Lower lobe of right lung (tissue), 2 donors: ENCODE results near the gene BEST1. TPM values are rescaled to one million over a fixed set of nuclear protein-coding genes. Genes with fewer than 3 reads are reported as not detected.
"Not testable (repeated sequence)": the region's sequence is repeated elsewhere in the genome, so short reads cannot be mapped to it uniquely, and the experiment has no call there.

Source experiments
- ATAC-seq, 2 donors: fragments of 200-7000 bp; cut with Tn5 transposase; one replicate each; pipeline ENCODE4 v1.9.1; 2020 to 2022; ENCODE audit warnings: mild to moderate bottlenecking in 2 of 2, moderate library complexity in 2 of 2
- DNase-seq: peaks from one replicate; pipeline ENCODE4 v3.0.0-alpha.2; 2020
- H3K27ac ChIP-seq: fragments of 200-600 bp; one replicate; pipeline ENCODE4 v1.8.0; 2022
- H3K27me3 ChIP-seq: fragments of 200-600 bp; one replicate; pipeline ENCODE4 v1.8.0; 2022; ENCODE audit warnings: low read depth
- H3K36me3 ChIP-seq: fragments of 200-600 bp; one replicate; pipeline ENCODE4 v1.8.0; 2022; ENCODE audit warnings: mild to moderate bottlenecking
- H3K4me1 ChIP-seq: fragments of 200-600 bp; one replicate; pipeline ENCODE4 v1.8.0; 2022
- H3K4me3 ChIP-seq: fragments of 200-600 bp; one replicate; pipeline ENCODE4 v1.8.0; 2022; ENCODE audit warnings: mild to moderate bottlenecking
- H3K9me3 ChIP-seq: fragments of 200-600 bp; one replicate; pipeline ENCODE4 v1.8.0; 2022
- CTCF ChIP-seq: fragments of 200-600 bp; IDR thresholded peaks from one replicate; pipeline ENCODE4 v1.8.0; 2022; ENCODE audit warnings: antibody characterized with exemption, mild to moderate bottlenecking
- intact Hi-C: fragments of 100-400 bp; cut with DNase I; formaldehyde crosslinking; loops from one replicate; pipeline ENCODE4 v1.11.0; 2022
- total RNA-seq: library from RNA; stranded (reverse); fragmentation: NEBNext Ultra II Directional; extraction: Animal tissue kit (Norgen Biotek cat#: 25700); gene quantifications from one replicate; pipeline ENCODE4 v1.2.1, GENCODE V29; 2021
- donor health status: DM: no; HTN: yes; CAD: no; lungs with severe emphysema.

BEST1 gene
- total RNA-seq, 1 donor from 2014 or later = 14.1 TPM

GRCh38 chr11:61996933-61997332 lies 46.8 kb downstream of the BEST1 start:
- no peak for TF ChIP-seq CTCF
- no peak overlapping the region for H3K27ac ChIP-seq
- intact Hi-C loops = no loop called here
- H3K9me3 ChIP-seq = peaks cover 14% of the 10 kb centered on the region
- no peak overlapping the region for H3K4me3 ChIP-seq
- H3K36me3 ChIP-seq = no peaks in the 10 kb centered on the region
- ATAC-seq (no peak), DNase-seq (no peak)
- H3K27me3 ChIP-seq = no peaks in the 10 kb centered on the region
- H3K4me1 ChIP-seq = no peaks in the 10 kb centered on the region

- Histone ChIP-seq H3K4me3 (no peak overlapping the region), H3K27ac (no peak overlapping the region), H3K27me3 (no peaks in the 10 kb centered on the region), H3K4me1 (no peaks in the 10 kb centered on the region), H3K9me3 (peaks cover 14% of the 10 kb centered on the region), H3K36me3 (no peaks in the 10 kb centered on the region)
- DNase-seq (no peak), ATAC-seq (no peak)
- intact Hi-C loops = no loop called here
- TF ChIP-seq CTCF = no peak
These were observed 49.2 kb downstream of the BEST1 start for GRCh38 chr11:61999141-61999975.

- ATAC-seq (no peak), DNase-seq (no peak)
- Histone ChIP-seq H3K27ac (no peak overlapping the region), H3K4me3 (no peak overlapping the region), H3K9me3 (peaks cover 14% of the 10 kb centered on the region), H3K27me3 (no peaks in the 10 kb centered on the region), H3K4me1 (peaks cover 9% of the 10 kb centered on the region), H3K36me3 (no peaks in the 10 kb centered on the region)
- intact Hi-C loops = no loop called here
- no peak for TF ChIP-seq CTCF
These were observed 50.6 kb downstream of the BEST1 start for GRCh38 chr11:62000539-62001446.

GRCh38 chr11:62001450-62002191 lies 51.5 kb downstream of the BEST1 start:
- Histone ChIP-seq H3K36me3 (no peaks in the 10 kb centered on the region), H3K27me3 (no peaks in the 10 kb centered on the region), H3K4me3 (no peak overlapping the region), H3K9me3 (peaks cover 14% of the 10 kb centered on the region), H3K27ac (no peak overlapping the region), H3K4me1 (peaks cover 11% of the 10 kb centered on the region)
- TF ChIP-seq CTCF = no peak
- intact Hi-C loops = no loop called here
- ATAC-seq (peak in 1 of 2 donors; percentile 56), DNase-seq (no peak)

- H3K36me3 ChIP-seq, H3K27ac ChIP-seq, H3K4me3 ChIP-seq, ATAC-seq, intact Hi-C loops, H3K27me3 ChIP-seq, DNase-seq: not testable (repeated sequence)
- peaks cover 14% of the 10 kb centered on the region for H3K9me3 ChIP-seq
- peaks cover 11% of the 10 kb centered on the region for H3K4me1 ChIP-seq
These were observed 52.1 kb downstream of the BEST1 start for GRCh38 chr11:62002283-62002682.
